ENCODE measurements around the gene WDR72. TPM values are rescaled to one million over a fixed set of nuclear protein-coding genes. Genes with fewer than 3 reads are reported as not detected.

The WDR72 gene
- total and polyA plus RNA-seq, 2 donors (not counting 1 experiment from before 2014, with no cell fraction given): not detected

- Histone ChIP-seq H4K20me1 (ENCODE audit: control insufficient read depth, insufficient read depth, low read length, poor library complexity, severe bottlenecking) (no peaks in the 10 kb centered on the region), H3K9ac (ENCODE audit: low read length) (no peak overlapping the region), H2AFZ (ENCODE audit: insufficient read depth, low read depth, low read length, poor library complexity, severe bottlenecking) (no peak overlapping the region), H3K4me1 (ENCODE audit: control insufficient read depth in 2 of 2, insufficient read depth in 2 of 2, low read length in 2 of 2) (no peaks in the 10 kb centered on the region), H3K4me3 (ENCODE audit: control extremely low read depth in 1 of 5, extremely low read depth in 1 of 5, insufficient read depth in 1 of 5, low read depth in 2 of 5, low read length in 4 of 5) (no peak overlapping the region), H3K4me2 (replicated peaks; ENCODE audit: low read depth, low read length, poor library complexity, severe bottlenecking) (no peak overlapping the region), H3K79me2 (ENCODE audit: control insufficient read depth, insufficient read depth, low read length) (no peaks in the 10 kb centered on the region), H3K27ac (ENCODE audit: low read length in 2 of 2) (no peak overlapping the region), H3K36me3 (replicated peaks in 1 of 2; ENCODE audit: control extremely low read depth in 1 of 2, control insufficient read depth in 1 of 2, extremely low read depth in 1 of 2, insufficient read depth in 2 of 2, low read length in 1 of 2) (no peaks in the 10 kb centered on the region), H3K27me3 (replicated peaks in 1 of 4; ENCODE audit: control extremely low read depth in 1 of 4, control insufficient read depth in 3 of 4, insufficient read depth in 4 of 4, low read length in 3 of 4) (no peaks in the 10 kb centered on the region), H3K9me3 (ENCODE audit: control extremely low read depth in 1 of 3, control insufficient read depth in 2 of 3, insufficient read depth in 1 of 3, low read length in 2 of 3) (no peaks in the 10 kb centered on the region)
- Mint-ChIP-seq H3K27ac (no peak overlapping the region), H3K4me1 (no peaks in the 10 kb centered on the region), H3K4me3 (no peak overlapping the region), H3K27me3 (no peaks in the 10 kb centered on the region), H3K9me3 (ENCODE audit: insufficient read depth) (no peaks in the 10 kb centered on the region)
- intact Hi-C loops (cut with micrococcal nuclease): no loop called here
- ChIA-PET CTCF (no interaction called here), POLR2A (no interaction called here)
- ATAC-seq (ENCODE audit: low read depth) (no peak), DNase-seq (no peak)
- TF ChIP-seq EZH2 (IDR thresholded peaks at IDR 0.05; ENCODE audit: borderline replicate concordance, insufficient read depth, low read depth, low read length, poor library complexity, severe bottlenecking) (no peak), CTCF (IDR thresholded peaks at IDR 0.05) (no peak)
Observed at GRCh38 chr15:53490341-53490740, 269.1 kb downstream of the WDR72 start.

GRCh38 chr15:53482055-53482454 lies 277.4 kb downstream of the WDR72 start:
- H3K27ac Mint-ChIP-seq: no peak overlapping the region
- Histone ChIP-seq H3K79me2 (ENCODE audit: control insufficient read depth, insufficient read depth, low read length) (no peaks in the 10 kb centered on the region), H3K36me3 (replicated peaks in 1 of 2; ENCODE audit: control extremely low read depth in 1 of 2, control insufficient read depth in 1 of 2, extremely low read depth in 1 of 2, insufficient read depth in 2 of 2, low read length in 1 of 2) (no peaks in the 10 kb centered on the region), H3K4me3 (ENCODE audit: control extremely low read depth in 1 of 5, extremely low read depth in 1 of 5, insufficient read depth in 1 of 5, low read depth in 2 of 5, low read length in 4 of 5) (no peak overlapping the region), H3K4me2 (replicated peaks; ENCODE audit: low read depth, low read length, poor library complexity, severe bottlenecking) (no peak overlapping the region), H3K4me1 (ENCODE audit: control insufficient read depth in 2 of 2, insufficient read depth in 2 of 2, low read length in 2 of 2) (no peaks in the 10 kb centered on the region), H3K27ac (ENCODE audit: low read length in 2 of 2) (no peak overlapping the region), H3K27me3 (replicated peaks in 1 of 4; ENCODE audit: control extremely low read depth in 1 of 4, control insufficient read depth in 3 of 4, insufficient read depth in 4 of 4, low read length in 3 of 4) (no peaks in the 10 kb centered on the region), H4K20me1 (ENCODE audit: control insufficient read depth, insufficient read depth, low read length, poor library complexity, severe bottlenecking) (no peaks in the 10 kb centered on the region), H3K9me3 (ENCODE audit: control extremely low read depth in 1 of 3, control insufficient read depth in 2 of 3, insufficient read depth in 1 of 3, low read length in 2 of 3) (no peaks in the 10 kb centered on the region), H2AFZ (ENCODE audit: insufficient read depth, low read depth, low read length, poor library complexity, severe bottlenecking) (no peak overlapping the region), H3K9ac (ENCODE audit: low read length) (no peak overlapping the region)
- ATAC-seq (ENCODE audit: low read depth) (no peak), DNase-seq (no peak)
- H3K27me3 Mint-ChIP-seq: no peaks in the 10 kb centered on the region
- 80% methylated on average over 1 of the region's 1 CpG for WGBS (ENCODE audit: insufficient coverage)
- H3K4me3 Mint-ChIP-seq: no peak overlapping the region
- intact Hi-C loops (cut with micrococcal nuclease): no loop called here
- ChIA-PET POLR2A (no interaction called here), CTCF (no interaction called here)
- no peak for TF ChIP-seq EZH2 (IDR thresholded peaks at IDR 0.05; ENCODE audit: borderline replicate concordance, insufficient read depth, low read depth, low read length, poor library complexity, severe bottlenecking)
- no peak for TF ChIP-seq CTCF (IDR thresholded peaks at IDR 0.05)
- H3K9me3 Mint-ChIP-seq (ENCODE audit: insufficient read depth): no peaks in the 10 kb centered on the region
- H3K4me1 Mint-ChIP-seq: no peaks in the 10 kb centered on the region

All from B cell (primary cell).